Panc1 (cell line): ENCODE results near the gene POLR1C. TPM values are rescaled to one million over a fixed set of nuclear protein-coding genes. Genes with fewer than 3 reads are reported as not detected.
"Not testable (repeated sequence)": the region's sequence is repeated elsewhere in the genome, so short reads cannot be mapped to it uniquely, and the experiment has no call there.

Experiments used
- ATAC-seq: fragments of 200-7000 bp; cut with Tn5 transposase; 2 replicates; pipeline ENCODE4 v1.9.1; 2020; ENCODE audit warnings: mild to moderate bottlenecking, moderate library complexity
- BruUV-seq: library from RNA; stranded (reverse); fragments of 400-500 nt; replicated peaks from 2 replicates; lab custom pipeline; 2021; lab: Mats Ljungman, UMichigan
- CTCF ChIA-PET: fragments of 300-600 bp; sonication (Branson Sonifier 250); formaldehyde crosslinking; loops from one replicate; lab custom pipeline; 2022; ENCODE audit warnings: antibody characterized with exemption; lab: Charles Lee
- POLR2A ChIA-PET: fragments of 300-600 bp; sonication (Branson Sonifier 250); formaldehyde crosslinking; loops from one replicate; lab custom pipeline; 2022; ENCODE audit warnings: antibody characterized with exemption; lab: Charles Lee
- DNase-seq: peaks from one replicate; pipeline ENCODE4 v3.0.0-alpha.2; 2010; ENCODE audit warnings: low read depth, low spot score
- H3K27ac ChIP-seq: 2 replicates; pipeline ENCODE4 v1.5.1; 2011; ENCODE audit warnings: mild to moderate bottlenecking, low read length, inconsistent platforms
- H3K27me3 ChIP-seq: fragments of 200-500 bp; sonication (Bioruptor generic); 2 replicates; pipeline ENCODE4 v1.6.0; 2014; ENCODE audit warnings: low read length, inconsistent platforms; ENCODE audit not compliant: control insufficient read depth, insufficient read depth
- H3K36me3 ChIP-seq: fragments of 200-500 bp; sonication (Bioruptor generic); 2 replicates; pipeline ENCODE4 v1.5.1; 2014; ENCODE audit warnings: inconsistent platforms, mild to moderate bottlenecking, low read length, moderate library complexity; ENCODE audit not compliant: control insufficient read depth, insufficient read depth
- H3K4me1 ChIP-seq: 2 replicates; pipeline ENCODE4 v1.5.1; 2011; ENCODE audit warnings: inconsistent platforms, mild to moderate bottlenecking, low read length, moderate library complexity; ENCODE audit not compliant: control insufficient read depth, insufficient read depth
- H3K4me3 ChIP-seq, 2 experiments: 2 replicates each; pipeline ENCODE4 v1.5.1; 2011 to 2012; ENCODE audit warnings: low read depth in 2 of 2, low read length in 2 of 2, mild to moderate bottlenecking in 2 of 2, inconsistent platforms in 1 of 2, moderate library complexity in 1 of 2
- H3K9me3 ChIP-seq: fragments of 200-500 bp; sonication (Bioruptor generic); 2 replicates; pipeline ENCODE4 v1.5.1; 2014; ENCODE audit warnings: low read depth, mild to moderate bottlenecking, inconsistent platforms, low read length, moderate library complexity; ENCODE audit not compliant: control insufficient read depth, insufficient read depth
- CTCF ChIP-seq: fragments of 450-650 bp; IDR thresholded peaks from 2 replicates; pipeline ENCODE4 v1.5.1; 2017; ENCODE audit warnings: mild to moderate bottlenecking
- POLR2AphosphoS5 ChIP-seq: IDR thresholded peaks from 2 replicates; pipeline ENCODE4 v1.6.1; 2012; ENCODE audit warnings: mild to moderate bottlenecking, low read depth, low read length, moderate library complexity
- SIN3A ChIP-seq: IDR thresholded peaks from 2 replicates; pipeline ENCODE4 v1.6.1; 2012; ENCODE audit warnings: low read depth, mild to moderate bottlenecking, low read length, moderate library complexity, borderline replicate concordance; ENCODE audit not compliant: insufficient read depth
- TCF7L2 ChIP-seq: IDR thresholded peaks from 2 replicates; pipeline ENCODE4 v1.6.1; 2011; ENCODE audit warnings: mild to moderate bottlenecking, low read depth, low read length, inconsistent platforms
- in situ Hi-C: cut with HindIII; loops from 2 replicates; pipeline ENCODE4 v1.10.0; 2016; ENCODE audit warnings: low sequenced_read_pairs, low pct_unique_long_range_greater_than_20kb
- intact Hi-C: fragments of 100-400 bp; cut with micrococcal nuclease; formaldehyde crosslinking; loops from one replicate; pipeline ENCODE4 v1.10.0; 2022; ENCODE audit not compliant: unreplicated experiment
- total RNA-seq: library from RNA; stranded (reverse); gene quantifications from one replicate; pipeline ENCODE4 v1.2.1, GENCODE V29; 2021; ENCODE audit not compliant: unreplicated experiment
- TF ChIP-seq, protein P1 (sequence below), 2 experiments: IDR thresholded peaks; 2 replicates each; pipeline ENCODE4 v1.6.1; 2011 to 2012; ENCODE audit warnings: low read depth in 2 of 2, control low read depth in 1 of 2, low read length in 1 of 2, mild to moderate bottlenecking in 1 of 2, moderate library complexity in 1 of 2; ENCODE audit not compliant: insufficient read depth in 1 of 2

Gene POLR1C
- total RNA-seq, 1 experiment from 2014 or later: 65.1 TPM

GRCh38 chr6:43544461-43544860 is 27.6 kb downstream of the POLR1C start:
- ChIA-PET POLR2A (no interaction called here), CTCF (no interaction called here)

GRCh38 chr6:43547222-43547621 is 30.3 kb downstream of the POLR1C start:
- intact Hi-C loops (no loop called here), in situ Hi-C loops (no loop called here)
- BruUV-seq: no TSS peak
- no peak for DNase-seq
- no peak for ATAC-seq
- no peaks in the 10 kb centered on the region for H3K4me1 ChIP-seq
- ChIA-PET POLR2A (no interaction called here), CTCF (no interaction called here)
- H3K27ac ChIP-seq: no peak overlapping the region
- H3K9me3 ChIP-seq: no peaks in the 10 kb centered on the region
- H3K27me3 ChIP-seq: no peaks in the 10 kb centered on the region
- TF ChIP-seq SIN3A: no peak
- no peak for TF ChIP-seq POLR2AphosphoS5
- TF ChIP-seq, protein P1, sequence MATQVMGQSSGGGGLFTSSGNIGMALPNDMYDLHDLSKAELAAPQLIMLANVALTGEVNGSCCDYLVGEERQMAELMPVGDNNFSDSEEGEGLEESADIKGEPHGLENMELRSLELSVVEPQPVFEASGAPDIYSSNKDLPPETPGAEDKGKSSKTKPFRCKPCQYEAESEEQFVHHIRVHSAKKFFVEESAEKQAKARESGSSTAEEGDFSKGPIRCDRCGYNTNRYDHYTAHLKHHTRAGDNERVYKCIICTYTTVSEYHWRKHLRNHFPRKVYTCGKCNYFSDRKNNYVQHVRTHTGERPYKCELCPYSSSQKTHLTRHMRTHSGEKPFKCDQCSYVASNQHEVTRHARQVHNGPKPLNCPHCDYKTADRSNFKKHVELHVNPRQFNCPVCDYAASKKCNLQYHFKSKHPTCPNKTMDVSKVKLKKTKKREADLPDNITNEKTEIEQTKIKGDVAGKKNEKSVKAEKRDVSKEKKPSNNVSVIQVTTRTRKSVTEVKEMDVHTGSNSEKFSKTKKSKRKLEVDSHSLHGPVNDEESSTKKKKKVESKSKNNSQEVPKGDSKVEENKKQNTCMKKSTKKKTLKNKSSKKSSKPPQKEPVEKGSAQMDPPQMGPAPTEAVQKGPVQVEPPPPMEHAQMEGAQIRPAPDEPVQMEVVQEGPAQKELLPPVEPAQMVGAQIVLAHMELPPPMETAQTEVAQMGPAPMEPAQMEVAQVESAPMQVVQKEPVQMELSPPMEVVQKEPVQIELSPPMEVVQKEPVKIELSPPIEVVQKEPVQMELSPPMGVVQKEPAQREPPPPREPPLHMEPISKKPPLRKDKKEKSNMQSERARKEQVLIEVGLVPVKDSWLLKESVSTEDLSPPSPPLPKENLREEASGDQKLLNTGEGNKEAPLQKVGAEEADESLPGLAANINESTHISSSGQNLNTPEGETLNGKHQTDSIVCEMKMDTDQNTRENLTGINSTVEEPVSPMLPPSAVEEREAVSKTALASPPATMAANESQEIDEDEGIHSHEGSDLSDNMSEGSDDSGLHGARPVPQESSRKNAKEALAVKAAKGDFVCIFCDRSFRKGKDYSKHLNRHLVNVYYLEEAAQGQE (IDR thresholded peaks at IDR 0.05; ENCODE audit: insufficient read depth in 1 of 2, low read depth in 2 of 2, low read length in 1 of 2): no peak
- no peak for TF ChIP-seq TCF7L2
- TF ChIP-seq CTCF: no peak
- no peak overlapping the region for H3K4me3 ChIP-seq
- H3K36me3 ChIP-seq: peaks cover 46% of the 10 kb centered on the region

More at GRCh38 chr6:43544461-43544860, 27.6 kb downstream of the POLR1C start:
- no peak for DNase-seq
- no TSS peak for BruUV-seq
- peaks cover 41% of the 10 kb centered on the region for H3K36me3 ChIP-seq
- intact Hi-C loops (no loop called here), in situ Hi-C loops (no loop called here)
- TF ChIP-seq POLR2AphosphoS5 (no peak), CTCF (no peak), TCF7L2 (no peak), SIN3A (no peak)
- TF ChIP-seq, protein P1 (IDR thresholded peaks at IDR 0.05; ENCODE audit: insufficient read depth in 1 of 2, low read depth in 2 of 2, low read length in 1 of 2): no peak
- H3K9me3 ChIP-seq: no peaks in the 10 kb centered on the region
- no peak overlapping the region for H3K4me3 ChIP-seq
- H3K27me3 ChIP-seq: no peaks in the 10 kb centered on the region
- no peak for ATAC-seq
- no peak overlapping the region for H3K27ac ChIP-seq
- no peaks in the 10 kb centered on the region for H3K4me1 ChIP-seq

- peaks cover 53% of the 10 kb centered on the region for H3K36me3 ChIP-seq
- H3K9me3 ChIP-seq: not testable (repeated sequence)
- POLR2A ChIA-PET: interaction anchor here (0.6 kb wide), 1 partner anchor 17 kb away, joined by 7 read pairs; no protein-coding TSS in a partner anchor
Observed at GRCh38 chr6:43557620-43558019, 40.7 kb downstream of the POLR1C start.

More at GRCh38 chr6:43557620-43558019, 40.7 kb downstream of the POLR1C start:
- ATAC-seq, H3K27ac ChIP-seq, H3K4me3 ChIP-seq, BruUV-seq, CTCF ChIA-PET, DNase-seq, H3K27me3 ChIP-seq, intact Hi-C loops, H3K4me1 ChIP-seq, in situ Hi-C loops: not testable (repeated sequence)
